Adipocyte (in vitro differentiated cells): Measurements from ENCODE around the gene C22orf23.

ENCODE experiments used
- DNase-seq: peaks from one replicate; pipeline ENCODE4 v3.0.0-alpha.2; 2015; ENCODE audit warnings: low read depth
- H3K27me3 ChIP-seq: replicated peaks from 2 replicates; pipeline ENCODE4 v1.7.0; 2013; ENCODE audit warnings: mild to moderate bottlenecking, low read length, moderate library complexity; ENCODE audit not compliant: control insufficient read depth, insufficient read depth
- H3K36me3 ChIP-seq: 2 replicates; pipeline ENCODE4 v1.7.0; 2013; ENCODE audit warnings: low read length, mild to moderate bottlenecking, moderate library complexity; ENCODE audit not compliant: control insufficient read depth, insufficient read depth, severe bottlenecking
- H3K4me1 ChIP-seq: 2 replicates; pipeline ENCODE4 v1.7.0; 2013; ENCODE audit warnings: mild to moderate bottlenecking, low read length, moderate library complexity; ENCODE audit not compliant: control insufficient read depth, insufficient read depth
- H3K4me3 ChIP-seq: 2 replicates; pipeline ENCODE4 v1.7.0; 2013; ENCODE audit warnings: mild to moderate bottlenecking, low read length, moderate library complexity
- H3K9ac ChIP-seq: 2 replicates; pipeline ENCODE4 v1.7.0; 2013; ENCODE audit warnings: mild to moderate bottlenecking, low read length, moderate library complexity
- H3K9me3 ChIP-seq: 2 replicates; pipeline ENCODE4 v1.7.0; 2013; ENCODE audit warnings: mild to moderate bottlenecking, low read length, moderate library complexity; ENCODE audit not compliant: control insufficient read depth

Gene C22orf23

DNA sequence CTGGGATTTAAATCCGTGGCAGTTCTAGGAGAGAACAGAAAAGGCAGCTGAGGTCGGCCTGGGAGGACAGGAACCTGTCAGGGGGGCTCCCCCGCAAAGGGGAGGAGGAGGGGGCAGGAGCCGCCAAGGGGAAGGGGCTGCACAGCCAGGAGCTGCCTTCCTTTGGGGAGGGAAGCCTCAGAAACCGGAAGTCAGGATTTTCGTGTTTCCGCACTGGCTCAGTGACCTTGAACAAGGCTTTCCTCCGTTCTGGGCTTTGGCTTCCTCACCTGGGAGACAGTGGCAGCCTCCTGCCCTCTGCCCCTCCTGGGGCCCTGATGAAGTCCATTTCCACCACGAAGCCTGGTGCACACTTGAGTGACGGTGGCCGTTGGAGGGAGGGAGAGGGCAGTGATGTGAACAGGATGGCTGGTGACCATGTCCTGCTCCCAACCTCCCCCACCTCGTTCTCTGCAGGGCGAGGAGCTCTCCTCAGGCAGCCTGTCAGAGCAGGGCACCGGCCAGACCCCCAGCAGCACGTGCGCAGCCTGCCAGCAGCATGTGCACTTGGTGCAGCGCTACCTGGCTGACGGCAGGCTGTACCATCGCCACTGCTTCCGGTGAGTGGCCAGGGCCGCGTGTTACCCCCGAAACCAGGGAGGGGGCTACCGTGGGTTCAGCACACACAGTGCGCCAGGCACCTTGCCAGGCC is 34.7 kb downstream of the C22orf23 start:
- Histone ChIP-seq H3K27me3 (no peaks in the 10 kb centered on the region), H3K4me1 (no peaks in the 10 kb centered on the region), H3K9me3 (no peaks in the 10 kb centered on the region), H3K36me3 (peaks cover 80% of the 10 kb centered on the region), H3K4me3 (no peak overlapping the region), H3K9ac (no peak overlapping the region)
- no peak for DNase-seq

DNA sequence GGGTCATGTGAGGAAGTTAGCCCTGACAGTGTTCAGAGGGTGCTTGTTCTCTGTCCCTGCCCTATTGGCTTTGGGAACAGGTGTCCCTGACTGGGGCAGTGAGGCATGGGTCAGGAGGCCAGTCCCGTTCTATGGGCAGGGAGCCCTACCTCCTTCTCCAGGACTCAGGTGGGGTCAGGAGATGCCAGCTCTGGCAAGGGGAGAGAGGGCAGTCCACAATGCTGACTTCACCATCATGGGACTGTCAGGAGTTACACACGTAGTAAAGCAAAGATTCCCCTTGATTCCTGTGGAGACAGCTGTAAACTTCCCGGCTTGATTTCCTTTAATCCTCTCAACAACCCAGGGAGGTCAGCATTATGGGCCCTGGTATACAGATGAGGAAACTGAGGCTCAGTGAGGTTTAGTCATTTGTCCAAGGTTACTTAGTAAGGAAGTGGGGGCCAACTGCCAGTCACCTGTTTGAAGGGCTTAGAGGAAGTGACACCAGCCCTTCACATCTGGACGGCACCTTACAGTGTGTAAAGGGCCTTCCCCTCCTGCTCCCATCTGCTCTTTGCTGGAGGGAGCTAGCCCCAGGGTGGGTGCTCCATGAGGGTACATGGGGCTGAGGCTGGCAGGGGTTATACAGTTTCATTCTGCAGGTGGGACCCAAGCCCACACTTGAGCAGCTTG is 35.4 kb downstream of the C22orf23 start:
- DNase-seq: no peak
- Histone ChIP-seq H3K27me3 (no peaks in the 10 kb centered on the region), H3K9ac (no peak overlapping the region), H3K4me1 (no peaks in the 10 kb centered on the region), H3K36me3 (peaks cover 80% of the 10 kb centered on the region), H3K4me3 (no peak overlapping the region), H3K9me3 (no peaks in the 10 kb centered on the region)

DNA sequence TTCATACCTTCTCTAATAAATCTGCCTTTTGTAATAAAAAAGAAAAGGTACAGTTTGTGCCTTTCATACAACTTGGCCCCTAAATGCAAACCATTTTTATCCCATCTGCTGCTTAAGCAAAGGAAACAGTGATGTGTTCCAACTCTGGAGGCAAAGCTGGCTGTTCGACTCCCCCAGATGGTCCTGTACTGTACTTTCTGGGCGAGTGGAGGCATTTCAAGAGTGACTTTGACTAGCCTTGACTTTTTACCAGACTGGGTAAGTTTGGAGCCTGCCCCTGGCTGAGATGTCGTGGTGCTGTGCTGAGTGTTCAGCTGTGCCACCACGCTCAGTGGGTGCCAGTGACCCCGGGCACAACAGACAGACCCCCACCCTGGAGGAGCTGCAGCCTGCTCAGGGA is 37.1 kb downstream of the C22orf23 start:
- H3K4me3 ChIP-seq: no peak overlapping the region
- H3K27me3 ChIP-seq: no peaks in the 10 kb centered on the region
- H3K36me3 ChIP-seq: peaks cover 87% of the 10 kb centered on the region
- no peak overlapping the region for H3K9ac ChIP-seq
- DNase-seq: no peak
- H3K4me1 ChIP-seq: no peaks in the 10 kb centered on the region
- no peaks in the 10 kb centered on the region for H3K9me3 ChIP-seq

DNA sequence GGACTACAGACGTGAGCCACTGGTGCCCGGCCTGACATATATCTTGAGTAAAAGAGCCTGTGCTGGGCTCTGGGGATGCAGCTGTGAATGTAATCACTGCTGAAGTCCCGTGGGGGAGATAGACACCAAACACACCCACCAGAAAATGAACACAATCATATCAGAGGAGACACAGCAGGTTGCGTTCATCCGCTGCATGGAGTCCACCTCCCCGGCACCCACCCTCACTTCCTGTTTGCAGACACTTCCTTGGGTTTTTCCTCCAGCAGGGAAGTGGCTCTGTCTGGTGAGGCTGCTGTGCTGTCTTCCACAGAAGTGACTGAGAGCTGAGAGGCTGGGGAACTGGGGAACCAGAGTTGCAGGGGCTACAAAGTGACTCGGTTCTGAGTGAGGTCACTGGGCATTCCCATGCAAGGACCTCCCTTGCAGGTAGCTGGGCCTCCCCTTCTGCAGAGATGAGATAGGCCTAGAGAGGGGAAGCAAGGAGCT is 40.1 kb downstream of the C22orf23 start:
- peaks cover 64% of the 10 kb centered on the region for H3K36me3 ChIP-seq
- no peak overlapping the region for H3K9ac ChIP-seq
- no peak for DNase-seq
- no peaks in the 10 kb centered on the region for H3K9me3 ChIP-seq
- H3K4me1 ChIP-seq: peaks cover 13% of the 10 kb centered on the region
- H3K4me3 ChIP-seq: no peak overlapping the region
- H3K27me3 ChIP-seq: no peaks in the 10 kb centered on the region

DNA sequence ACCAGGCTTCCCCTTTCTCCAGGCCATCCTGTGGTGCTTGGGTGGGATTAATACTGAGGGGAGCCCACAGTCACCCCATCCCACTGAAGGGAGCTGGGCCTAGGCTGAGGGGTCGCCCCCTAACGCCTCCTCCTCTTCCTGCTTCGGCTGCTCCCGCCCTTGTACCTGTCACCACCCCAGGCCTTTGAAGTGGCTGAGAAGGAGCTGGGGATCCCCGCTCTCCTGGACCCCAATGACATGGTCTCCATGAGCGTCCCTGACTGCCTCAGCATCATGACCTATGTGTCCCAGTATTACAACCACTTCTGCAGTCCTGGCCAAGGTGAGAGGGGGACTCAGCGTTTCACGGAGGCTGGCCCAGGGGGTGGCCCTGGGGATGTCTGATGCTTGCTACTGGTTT is 41.2 kb downstream of the C22orf23 start:
- no peaks in the 10 kb centered on the region for H3K9me3 ChIP-seq
- no peak overlapping the region for H3K4me3 ChIP-seq
- H3K9ac ChIP-seq: no peak overlapping the region

DNA sequence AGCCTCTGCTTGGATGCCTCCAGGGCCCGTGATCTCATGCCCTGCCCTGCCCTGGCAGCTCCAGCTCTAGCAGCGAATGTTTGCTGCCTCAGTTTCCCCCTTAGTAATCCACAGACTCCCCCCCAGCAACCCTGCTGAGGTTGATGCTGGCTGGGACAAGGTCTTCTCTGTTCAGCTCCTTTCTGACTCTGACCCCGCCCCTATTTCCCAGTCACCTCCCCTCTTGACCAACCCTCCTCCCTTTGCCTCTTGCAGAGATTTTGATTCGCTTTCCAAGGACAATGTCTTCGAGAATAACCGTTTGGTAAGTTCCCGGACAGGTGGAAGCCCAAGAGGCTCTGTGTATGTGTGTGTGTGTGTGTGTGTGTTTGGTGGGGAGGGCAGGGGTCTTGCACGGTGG is 41.7 kb downstream of the C22orf23 start:
- Histone ChIP-seq H3K9me3 (no peaks in the 10 kb centered on the region), H3K27me3 (no peaks in the 10 kb centered on the region), H3K4me3 (no peak overlapping the region), H3K9ac (no peak overlapping the region), H3K4me1 (peaks cover 26% of the 10 kb centered on the region), H3K36me3 (peaks cover 48% of the 10 kb centered on the region)
- no peak for DNase-seq

More for the DNA sequence above, 41.2 kb downstream of the C22orf23 start:
- Histone ChIP-seq H3K36me3 (peaks cover 53% of the 10 kb centered on the region), H3K4me1 (peaks cover 24% of the 10 kb centered on the region), H3K27me3 (no peaks in the 10 kb centered on the region)
- DNase-seq: no peak

DNA sequence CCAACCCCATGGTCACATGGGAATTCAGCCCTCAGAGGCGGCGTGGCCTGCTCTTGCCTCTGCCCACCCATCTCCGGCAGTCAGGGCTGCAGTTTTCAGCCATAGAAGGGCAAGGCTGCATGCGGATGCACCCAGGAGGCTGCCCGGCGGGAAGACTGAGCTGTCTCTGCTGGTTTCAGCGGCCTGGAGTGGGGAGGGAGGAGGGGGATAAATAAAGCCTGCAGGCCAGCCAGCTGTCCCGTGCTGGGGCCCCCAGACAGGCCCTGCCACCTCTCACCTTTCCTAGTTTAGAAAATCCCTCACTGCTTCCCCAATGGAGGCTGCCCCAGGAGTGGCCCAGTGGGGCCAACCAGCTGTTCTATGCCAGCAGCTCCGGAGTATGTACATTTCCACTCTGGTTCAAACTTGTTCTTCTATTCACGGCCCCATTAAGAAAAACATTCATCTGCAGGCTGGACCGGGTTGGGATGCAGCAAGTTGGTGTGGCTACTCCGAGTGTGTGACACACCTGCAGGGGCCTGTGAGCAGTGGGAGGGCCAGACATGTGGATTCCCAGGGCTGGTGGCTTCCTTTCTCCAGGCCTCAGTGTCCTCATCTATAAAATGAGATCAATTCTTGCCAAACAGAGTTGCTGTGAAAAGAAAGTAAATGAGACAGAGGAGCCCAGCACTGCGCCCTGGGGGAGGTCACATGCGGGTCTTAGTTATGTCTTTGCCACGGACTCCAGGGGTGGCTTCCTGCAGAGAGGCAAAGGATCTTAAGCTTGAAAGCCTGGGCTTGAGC is 42.3 kb downstream of the C22orf23 start:
- Histone ChIP-seq H3K9me3 (no peaks in the 10 kb centered on the region), H3K9ac (no peak overlapping the region), H3K27me3 (no peaks in the 10 kb centered on the region), H3K36me3 (peaks cover 42% of the 10 kb centered on the region), H3K4me1 (peaks cover 26% of the 10 kb centered on the region), H3K4me3 (no peak overlapping the region)
- DNase-seq: no peak

DNA sequence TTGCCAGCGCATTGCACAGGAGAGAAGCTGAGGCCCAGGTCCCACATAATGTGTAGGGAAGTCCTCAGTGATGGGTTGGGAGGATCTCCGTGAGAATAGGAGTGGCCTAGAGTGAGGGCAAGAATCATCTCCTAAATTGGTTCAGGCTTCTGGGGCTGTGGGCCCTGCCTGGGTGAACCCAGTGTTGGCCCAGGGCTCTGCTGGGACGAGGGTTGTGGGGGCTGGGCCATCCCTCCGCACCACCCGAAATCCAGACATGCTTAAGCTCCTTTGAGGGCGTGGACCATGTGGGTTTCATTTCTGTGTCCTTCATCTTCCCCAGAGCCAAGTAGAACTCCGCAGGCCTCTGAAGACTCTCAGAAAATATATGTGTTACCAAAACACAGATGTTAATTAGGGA is 43.6 kb downstream of the C22orf23 start:
- Histone ChIP-seq H3K4me3 (no peak overlapping the region), H3K36me3 (peaks cover 31% of the 10 kb centered on the region), H3K27me3 (no peaks in the 10 kb centered on the region), H3K4me1 (peaks cover 37% of the 10 kb centered on the region), H3K9me3 (no peaks in the 10 kb centered on the region), H3K9ac (no peak overlapping the region)
- DNase-seq: peak; percentile 54

DNA sequence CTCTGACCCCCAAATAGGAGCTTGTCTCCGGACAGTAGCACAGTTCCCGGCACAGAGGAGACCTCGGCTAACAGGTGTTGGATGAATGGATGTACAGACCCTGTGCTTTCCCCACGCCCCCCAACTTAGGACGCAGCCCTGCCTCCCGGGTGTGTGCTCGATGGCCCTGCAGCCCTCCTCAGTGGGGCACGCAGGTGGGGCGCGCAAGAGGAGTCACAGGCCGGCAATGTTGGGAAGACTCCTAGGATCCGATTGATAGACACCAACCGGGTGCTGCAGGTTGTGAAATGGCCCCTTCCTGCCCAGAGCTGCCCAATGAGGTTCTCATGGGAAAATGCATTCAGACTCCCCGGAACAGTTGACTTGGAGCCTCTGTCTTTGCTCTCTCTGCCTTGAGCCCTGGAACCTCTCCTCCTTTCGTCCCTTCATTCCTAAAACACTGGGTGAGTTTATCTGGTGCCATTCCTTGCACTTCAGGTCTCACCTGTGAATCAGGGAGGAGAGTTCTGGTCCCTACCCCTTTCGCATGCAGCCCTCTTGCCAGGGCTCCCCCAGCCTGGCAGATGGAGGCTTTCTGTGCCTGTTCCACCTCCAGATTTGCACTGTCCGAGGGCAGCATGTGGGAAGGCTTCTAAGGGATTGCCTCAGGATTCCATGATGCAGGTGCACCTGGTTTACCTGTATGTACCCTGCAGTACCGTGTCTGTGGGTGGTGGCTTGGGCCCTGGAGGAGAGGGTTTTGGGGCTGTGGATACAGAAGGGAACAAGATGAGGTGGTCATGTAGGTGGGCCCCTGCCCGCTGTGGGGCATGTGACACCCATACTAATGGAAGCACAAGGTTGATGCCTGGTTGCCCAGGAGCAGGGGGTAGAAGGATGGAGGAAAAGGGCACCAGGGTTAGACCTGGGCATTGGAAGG is 46.1 kb downstream of the C22orf23 start:
- Histone ChIP-seq H3K4me1 (peaks cover 42% of the 10 kb centered on the region), H3K9ac (peak overlapping the region; percentile 90), H3K36me3 (peaks cover 15% of the 10 kb centered on the region), H3K27me3 (no peaks in the 10 kb centered on the region), H3K9me3 (no peaks in the 10 kb centered on the region), H3K4me3 (peak overlapping the region; percentile 91)
- DNase-seq: peak; percentile 61

DNA sequence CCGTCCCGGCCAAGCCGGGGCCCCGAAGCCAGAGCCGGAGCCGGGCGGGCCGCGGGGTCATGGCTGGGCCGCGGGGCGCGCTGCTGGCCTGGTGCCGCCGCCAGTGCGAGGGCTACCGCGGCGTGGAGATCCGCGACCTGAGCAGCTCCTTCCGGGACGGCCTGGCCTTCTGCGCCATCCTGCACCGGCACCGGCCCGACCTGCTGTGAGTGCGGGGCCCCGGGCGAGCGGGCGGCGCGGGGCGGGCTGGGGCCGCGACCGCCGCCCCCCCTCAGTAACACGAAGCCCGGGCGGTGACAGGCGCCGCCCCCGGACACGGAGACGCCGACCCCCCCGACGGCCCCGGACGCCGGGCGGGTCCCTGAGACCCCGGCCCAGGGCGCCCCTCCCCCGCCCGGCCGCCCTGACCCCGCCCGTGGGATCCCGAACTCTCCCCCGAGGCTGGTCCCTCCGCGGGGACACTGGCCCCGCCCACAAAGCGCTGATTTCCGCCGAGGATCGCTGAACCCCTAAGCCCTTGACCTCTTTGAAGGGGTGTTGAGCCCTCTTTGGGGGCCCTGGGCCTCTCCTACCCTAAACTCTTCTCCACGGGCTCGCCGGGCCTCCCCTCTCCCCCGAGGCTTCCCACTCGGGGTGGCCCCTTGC is 46.9 kb downstream of the C22orf23 start:
- Histone ChIP-seq H3K9ac (peak overlapping the region; percentile 90), H3K9me3 (no peaks in the 10 kb centered on the region), H3K27me3 (no peaks in the 10 kb centered on the region), H3K36me3 (peaks cover 7% of the 10 kb centered on the region), H3K4me1 (peaks cover 42% of the 10 kb centered on the region), H3K4me3 (peak overlapping the region; percentile 91)
- peak; percentile 51 for DNase-seq
